ENCODE measurements around the gene DOCK11.
"Not testable (repeated sequence)": the region's sequence is repeated elsewhere in the genome, so short reads cannot be mapped to it uniquely, and the experiment has no call there.

- not testable (repeated sequence) for TF ChIP-seq ATF1 (CRISPR knock-in tag; IDR thresholded peaks at IDR 0.05); ATF1 (tag; IDR thresholded peaks at IDR 0.05); GTF2F1 (IDR thresholded peaks at IDR 0.05; ENCODE audit: low read depth, low read length); ZHX1 (conservative IDR thresholded peaks at IDR 0.05; ENCODE audit: low read length); HNRNPH1 (optimal IDR thresholded peaks at IDR 0.05; ENCODE audit: low read depth, low read length); ZNF644 (tag; IDR thresholded peaks at IDR 0.05; ENCODE audit: low read depth); E4F1 (CRISPR knock-in tag; IDR thresholded peaks at IDR 0.05; ENCODE audit: borderline replicate concordance); GTF2B (IDR thresholded peaks at IDR 0.05; ENCODE audit: extremely low read depth, insufficient read length); SIN3B (IDR thresholded peaks at IDR 0.05; ENCODE audit: low read depth); CXXC5 (CRISPR knock-in tag; IDR thresholded peaks at IDR 0.05); POLR2A (conservative IDR thresholded peaks at IDR 0.05); MYNN (IDR thresholded peaks at IDR 0.05); MYNN (CRISPR knock-in tag; IDR thresholded peaks at IDR 0.05)
These were observed 8.9 kb upstream of the DOCK11 start for GRCh38 chrX:118486693-118487092.
